CD4-positive, CD25-positive, alpha-beta regulatory T cell (primary cell): ENCODE data around the gene BRI3. TPM values are rescaled to one million over a fixed set of nuclear protein-coding genes. Genes with fewer than 3 reads are reported as not detected.

Source experiments
- ATAC-seq, 2 donors: fragments of 150-1000 bp; cut with Tn5 transposase; one replicate each; pipeline ENCODE4 v1.10.0; 2021; ENCODE audit warnings: low read depth in 2 of 2, moderate number of reproducible peaks in 2 of 2, moderate library complexity in 1 of 2
- DNase-seq, 3 donors: peaks; one replicate each; pipeline versions ENCODE4 v3.0.0 to v3.0.0-alpha.2; 2012 to 2022; ENCODE audit warnings: mixed read lengths in 1 of 3
- H3K27ac ChIP-seq: one replicate; pipeline ENCODE4 v1.7.0; 2013; ENCODE audit warnings: mild to moderate bottlenecking, low read length; ENCODE audit not compliant: insufficient read depth, poor library complexity, severe bottlenecking
- H3K27me3 ChIP-seq: one replicate; pipeline ENCODE4 v1.7.0; 2013; ENCODE audit warnings: low read length; ENCODE audit not compliant: control insufficient read depth, insufficient read depth
- H3K36me3 ChIP-seq: one replicate; pipeline ENCODE4 v1.7.0; 2013; ENCODE audit warnings: mild to moderate bottlenecking, low read length, moderate library complexity; ENCODE audit not compliant: control insufficient read depth, insufficient read depth
- H3K4me1 ChIP-seq: 2 replicates; pipeline ENCODE4 v1.7.0; 2013; ENCODE audit warnings: mild to moderate bottlenecking, low read length; ENCODE audit not compliant: insufficient read depth, control insufficient read depth, poor library complexity, severe bottlenecking
- H3K4me3 ChIP-seq: one replicate; pipeline ENCODE4 v1.7.0; 2013; ENCODE audit warnings: low read depth, mild to moderate bottlenecking, low read length, moderate library complexity
- H3K9me3 ChIP-seq, 2 experiments: 1 replicate in 1 of 2; 2 replicates in 1 of 2; pipeline ENCODE4 v1.7.0; 2013; ENCODE audit warnings: low read length in 2 of 2, mild to moderate bottlenecking in 1 of 2, moderate library complexity in 1 of 2; ENCODE audit not compliant: control insufficient read depth in 2 of 2
- H3K27ac Mint-ChIP-seq, 3 donors: one replicate each; pipeline ENCODE4 v1.8.0; 2020 to 2022; ENCODE audit warnings: mild to moderate bottlenecking in 3 of 3, mixed read lengths in 3 of 3, moderate library complexity in 2 of 3
- H3K27me3 Mint-ChIP-seq: one replicate; pipeline ENCODE4 v1.8.0; 2022; ENCODE audit warnings: mild to moderate bottlenecking, mixed read lengths
- H3K36me3 Mint-ChIP-seq: one replicate; pipeline ENCODE4 v1.8.0; 2020; ENCODE audit warnings: mixed read lengths
- H3K4me1 Mint-ChIP-seq, 4 donors: one replicate each; pipeline ENCODE4 v1.8.0; 2020 to 2022; ENCODE audit warnings: mixed read lengths in 4 of 4, mild to moderate bottlenecking in 1 of 4
- H3K4me3 Mint-ChIP-seq, 4 donors: one replicate each; pipeline ENCODE4 v1.8.0; 2020 to 2022; ENCODE audit warnings: mild to moderate bottlenecking in 4 of 4, mixed read lengths in 4 of 4, moderate library complexity in 3 of 4
- H3K9me3 Mint-ChIP-seq, 7 donors: one replicate each; pipeline ENCODE4 v1.8.0; 2020 to 2022; ENCODE audit warnings: mixed read lengths in 7 of 7, mild to moderate bottlenecking in 3 of 7, moderate library complexity in 2 of 7
- polyA plus RNA-seq, 4 donors: library from polyadenylated mRNA; unstranded; fragments of 300-500 nt; fragmentation: Illumina TruSeq; gene quantifications; one replicate each; pipeline ENCODE4 v1.2.3, GENCODE V29; 2021
- total RNA-seq: library from RNA; stranded (reverse); gene quantifications from one replicate; pipeline ENCODE4 v1.2.3, GENCODE V29; 2022

BRI3 gene
- total and polyA plus RNA-seq, 5 donors from 2014 or later = 15.6 to 55.9 (median 16.4) TPM

GRCh38 chr7:98295467-98296192 lies 14.1 kb downstream of the BRI3 start:
- Mint-ChIP-seq H3K27me3 (no peaks in the 10 kb centered on the region), H3K4me3 (no peak overlapping the region), H3K9me3 (no peaks in the 10 kb centered on the region), H3K36me3 (no peaks in the 10 kb centered on the region), H3K4me1 (no peaks in the 10 kb centered on the region), H3K27ac (no peak overlapping the region)
- DNase-seq (no peak), ATAC-seq (no peak)
- no peaks in the 10 kb centered on the region for H3K9me3 ChIP-seq
- H3K27me3 ChIP-seq = no peaks in the 10 kb centered on the region
- H3K36me3 ChIP-seq = peaks cover 11% of the 10 kb centered on the region
- no peaks in the 10 kb centered on the region for H3K4me1 ChIP-seq
- H3K27ac ChIP-seq = no peak overlapping the region
- H3K4me3 ChIP-seq = no peak overlapping the region

- H3K9me3 ChIP-seq = no peaks in the 10 kb centered on the region
- peaks cover 10% of the 10 kb centered on the region for H3K36me3 ChIP-seq
- H3K27ac ChIP-seq = no peak overlapping the region
- H3K4me3 ChIP-seq = no peak overlapping the region
- H3K27me3 Mint-ChIP-seq = no peaks in the 10 kb centered on the region
- ATAC-seq (no peak), DNase-seq (no peak)
- no peaks in the 10 kb centered on the region for H3K4me1 ChIP-seq
- H3K36me3 Mint-ChIP-seq = no peaks in the 10 kb centered on the region
- no peaks in the 10 kb centered on the region for H3K27me3 ChIP-seq
- H3K9me3 Mint-ChIP-seq = no peaks in the 10 kb centered on the region
- H3K4me1 Mint-ChIP-seq = no peaks in the 10 kb centered on the region
- no peak overlapping the region for H3K4me3 Mint-ChIP-seq
- H3K27ac Mint-ChIP-seq = no peak overlapping the region
Observed at GRCh38 chr7:98296833-98297232, 15.3 kb downstream of the BRI3 start.

- H3K9me3 ChIP-seq = no peaks in the 10 kb centered on the region
- no peak for ATAC-seq
- no peak for DNase-seq
- no peak overlapping the region for H3K4me3 ChIP-seq
- no peak overlapping the region for H3K27ac ChIP-seq
- H3K27ac Mint-ChIP-seq = no peak overlapping the region
- no peaks in the 10 kb centered on the region for H3K27me3 ChIP-seq
- H3K9me3 Mint-ChIP-seq = no peaks in the 10 kb centered on the region
- H3K36me3 Mint-ChIP-seq = no peaks in the 10 kb centered on the region
- no peaks in the 10 kb centered on the region for H3K4me1 Mint-ChIP-seq
- no peaks in the 10 kb centered on the region for H3K4me1 ChIP-seq
- H3K4me3 Mint-ChIP-seq = no peak overlapping the region
- H3K27me3 Mint-ChIP-seq = no peaks in the 10 kb centered on the region
- peaks cover under 1% of the 10 kb centered on the region for H3K36me3 ChIP-seq
Observed at GRCh38 chr7:98297626-98298286, 16.3 kb downstream of the BRI3 start.

- Mint-ChIP-seq H3K4me1 (no peaks in the 10 kb centered on the region), H3K4me3 (no peak overlapping the region), H3K36me3 (no peaks in the 10 kb centered on the region), H3K9me3 (peaks cover 0 to 1% (median 0%) of the 10 kb centered on the region in 7 donors), H3K27ac (no peak overlapping the region), H3K27me3 (no peaks in the 10 kb centered on the region)
- no peaks in the 10 kb centered on the region for H3K9me3 ChIP-seq
- DNase-seq (no peak), ATAC-seq (no peak)
- no peaks in the 10 kb centered on the region for H3K36me3 ChIP-seq
- H3K27me3 ChIP-seq = no peaks in the 10 kb centered on the region
- H3K27ac ChIP-seq = no peak overlapping the region
- H3K4me1 ChIP-seq = no peaks in the 10 kb centered on the region
- no peak overlapping the region for H3K4me3 ChIP-seq
Observed at GRCh38 chr7:98300595-98301372, 19.3 kb downstream of the BRI3 start.

GRCh38 chr7:98301693-98302470 lies 20.4 kb downstream of the BRI3 start:
- Histone ChIP-seq H3K27ac (no peak overlapping the region), H3K4me1 (no peaks in the 10 kb centered on the region), H3K4me3 (no peak overlapping the region), H3K27me3 (no peaks in the 10 kb centered on the region), H3K9me3 (no peaks in the 10 kb centered on the region), H3K36me3 (no peaks in the 10 kb centered on the region)
- Mint-ChIP-seq H3K9me3 (peaks cover 0 to 2% (median 0%) of the 10 kb centered on the region in 7 donors), H3K27ac (no peak overlapping the region), H3K27me3 (no peaks in the 10 kb centered on the region), H3K4me1 (no peaks in the 10 kb centered on the region), H3K4me3 (peak overlapping the region in 1 of 4 donors; percentile 10), H3K36me3 (no peaks in the 10 kb centered on the region)
- DNase-seq = no peak
- ATAC-seq = no peak

GRCh38 chr7:98303176-98303865 lies 21.8 kb downstream of the BRI3 start:
- no peaks in the 10 kb centered on the region for H3K9me3 ChIP-seq
- no peaks in the 10 kb centered on the region for H3K27me3 ChIP-seq
- Mint-ChIP-seq H3K27me3 (no peaks in the 10 kb centered on the region), H3K36me3 (peaks cover 2% of the 10 kb centered on the region), H3K4me1 (no peaks in the 10 kb centered on the region), H3K27ac (no peak overlapping the region), H3K9me3 (peaks cover 0 to 2% (median 0%) of the 10 kb centered on the region in 7 donors), H3K4me3 (no peak overlapping the region)
- no peak for ATAC-seq
- no peaks in the 10 kb centered on the region for H3K36me3 ChIP-seq
- H3K4me3 ChIP-seq = no peak overlapping the region
- no peak for DNase-seq
- H3K27ac ChIP-seq = no peak overlapping the region
- no peaks in the 10 kb centered on the region for H3K4me1 ChIP-seq

- Mint-ChIP-seq H3K36me3 (peaks cover 6% of the 10 kb centered on the region), H3K27ac (no peak overlapping the region), H3K4me3 (no peak overlapping the region), H3K4me1 (no peaks in the 10 kb centered on the region), H3K27me3 (no peaks in the 10 kb centered on the region), H3K9me3 (peaks cover 0 to 2% (median 0%) of the 10 kb centered on the region in 7 donors)
- H3K4me3 ChIP-seq = no peak overlapping the region
- no peaks in the 10 kb centered on the region for H3K4me1 ChIP-seq
- no peaks in the 10 kb centered on the region for H3K27me3 ChIP-seq
- DNase-seq (no peak), ATAC-seq (no peak)
- no peaks in the 10 kb centered on the region for H3K9me3 ChIP-seq
- H3K36me3 ChIP-seq = no peaks in the 10 kb centered on the region
- H3K27ac ChIP-seq = no peak overlapping the region
Observed at GRCh38 chr7:98303906-98304305, 22.4 kb downstream of the BRI3 start.
